GM11168 (cell line): Measurements from ENCODE around the gene TCF7.

Experiments used
- in situ Hi-C: fragments of 300-500 bp; cut with MboI; formaldehyde crosslinking; loops from one replicate; pipeline ENCODE4 v1.12.0; 2022; ENCODE audit warnings: low sequenced_read_pairs; ENCODE audit not compliant: unreplicated experiment

The TCF7 gene

DNA sequence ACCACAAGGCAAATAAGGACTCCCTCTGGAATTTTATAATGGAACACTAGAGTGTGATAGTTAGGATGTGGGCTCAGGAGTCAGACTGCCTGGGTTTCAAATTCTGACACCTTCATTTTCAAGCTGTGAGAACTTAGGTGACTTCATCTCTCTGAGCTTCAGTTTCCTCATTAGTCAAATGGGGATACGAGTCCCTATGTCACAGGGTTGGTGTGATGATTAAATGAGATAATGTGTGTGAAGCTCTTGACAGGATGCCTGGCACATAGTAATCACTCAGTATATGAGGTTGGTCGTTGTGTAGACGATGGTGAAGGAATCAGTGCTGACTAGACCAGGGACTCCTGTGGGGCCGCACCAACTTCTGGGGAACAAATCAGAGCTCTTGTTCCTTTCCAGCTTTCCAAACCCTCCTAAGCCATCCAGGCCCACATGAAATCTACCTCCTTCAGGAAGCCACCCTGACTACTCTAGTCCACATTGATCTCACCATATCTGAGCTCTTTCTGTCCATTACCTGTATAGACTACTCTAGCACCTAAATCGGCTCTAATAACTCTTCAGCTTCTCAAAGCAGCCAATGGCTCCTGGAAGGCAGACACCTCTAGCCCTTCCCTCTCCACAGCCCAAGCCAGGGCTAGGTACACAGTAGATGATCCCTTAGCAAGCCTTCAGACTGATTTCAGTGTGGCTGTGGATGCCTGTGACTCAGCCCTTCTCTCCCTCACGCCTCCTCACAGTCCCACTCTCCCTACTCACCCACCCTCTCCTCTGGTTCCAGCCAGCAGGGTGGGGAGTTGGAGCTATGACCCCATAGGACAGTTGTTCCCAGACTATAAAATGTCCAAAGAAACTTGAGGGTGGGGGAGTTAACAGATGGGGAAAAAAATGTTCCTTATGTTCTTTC lies 2.5 kb upstream of the TCF7 start:
- in situ Hi-C loops = no loop called here

DNA sequence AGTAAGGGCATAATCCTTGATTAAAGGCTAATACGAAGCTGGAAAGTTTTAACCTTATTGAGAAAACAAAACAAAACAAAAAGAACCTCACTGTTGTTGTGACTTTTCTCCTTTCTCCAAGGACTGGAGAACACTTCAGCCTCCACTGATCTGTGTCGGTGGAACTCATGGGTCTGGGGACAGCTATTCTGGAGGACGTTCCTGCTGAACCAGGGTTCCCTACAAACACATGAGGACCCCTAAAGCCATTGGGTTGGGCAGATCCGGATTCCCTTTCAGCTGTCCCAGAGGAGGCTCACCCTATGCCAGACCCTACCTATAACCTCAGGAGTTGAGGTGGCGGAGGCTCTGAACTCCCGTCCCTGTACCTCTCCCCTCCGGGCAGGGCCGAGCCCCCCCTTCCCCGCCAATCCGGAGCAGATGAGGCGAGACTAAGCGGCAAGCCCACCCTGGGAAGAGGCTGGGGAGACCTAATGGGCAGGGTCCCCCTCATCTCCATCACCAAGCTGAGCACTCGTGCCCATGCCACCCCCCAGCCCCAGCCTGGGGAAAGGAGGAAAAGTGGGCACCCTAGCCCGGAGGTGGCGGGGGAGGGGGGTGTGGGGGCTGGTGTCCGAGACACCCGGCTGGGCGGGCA lies 1.6 kb upstream of the TCF7 start:
- in situ Hi-C loops = no loop called here

DNA sequence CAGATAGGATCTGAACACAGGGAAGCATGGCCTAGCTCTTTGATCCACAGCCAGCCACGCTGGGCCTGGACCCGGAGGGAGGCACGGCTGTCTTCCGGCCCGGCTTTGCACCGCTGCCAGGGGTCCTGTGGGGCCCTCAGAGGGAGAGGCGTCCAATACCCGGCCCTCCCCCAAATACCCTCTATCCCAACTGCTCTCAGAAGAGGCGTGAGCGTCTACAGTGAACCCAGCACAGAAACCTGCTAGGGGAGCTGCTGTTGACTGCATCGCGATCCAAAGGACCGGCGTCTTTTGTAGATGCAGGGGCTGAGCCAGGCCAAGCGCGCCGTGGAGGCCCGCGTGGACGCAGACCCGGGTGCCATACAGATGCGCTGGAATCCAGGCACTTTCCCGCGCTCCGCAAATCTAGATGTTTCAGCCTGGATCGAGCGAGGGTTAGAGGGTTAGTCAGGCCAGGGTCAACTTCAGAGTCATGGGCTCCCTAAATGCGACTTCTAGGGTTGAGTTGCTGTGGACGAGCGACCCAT lies 1.1 kb upstream of the TCF7 start:
- in situ Hi-C loops = no loop called here

DNA sequence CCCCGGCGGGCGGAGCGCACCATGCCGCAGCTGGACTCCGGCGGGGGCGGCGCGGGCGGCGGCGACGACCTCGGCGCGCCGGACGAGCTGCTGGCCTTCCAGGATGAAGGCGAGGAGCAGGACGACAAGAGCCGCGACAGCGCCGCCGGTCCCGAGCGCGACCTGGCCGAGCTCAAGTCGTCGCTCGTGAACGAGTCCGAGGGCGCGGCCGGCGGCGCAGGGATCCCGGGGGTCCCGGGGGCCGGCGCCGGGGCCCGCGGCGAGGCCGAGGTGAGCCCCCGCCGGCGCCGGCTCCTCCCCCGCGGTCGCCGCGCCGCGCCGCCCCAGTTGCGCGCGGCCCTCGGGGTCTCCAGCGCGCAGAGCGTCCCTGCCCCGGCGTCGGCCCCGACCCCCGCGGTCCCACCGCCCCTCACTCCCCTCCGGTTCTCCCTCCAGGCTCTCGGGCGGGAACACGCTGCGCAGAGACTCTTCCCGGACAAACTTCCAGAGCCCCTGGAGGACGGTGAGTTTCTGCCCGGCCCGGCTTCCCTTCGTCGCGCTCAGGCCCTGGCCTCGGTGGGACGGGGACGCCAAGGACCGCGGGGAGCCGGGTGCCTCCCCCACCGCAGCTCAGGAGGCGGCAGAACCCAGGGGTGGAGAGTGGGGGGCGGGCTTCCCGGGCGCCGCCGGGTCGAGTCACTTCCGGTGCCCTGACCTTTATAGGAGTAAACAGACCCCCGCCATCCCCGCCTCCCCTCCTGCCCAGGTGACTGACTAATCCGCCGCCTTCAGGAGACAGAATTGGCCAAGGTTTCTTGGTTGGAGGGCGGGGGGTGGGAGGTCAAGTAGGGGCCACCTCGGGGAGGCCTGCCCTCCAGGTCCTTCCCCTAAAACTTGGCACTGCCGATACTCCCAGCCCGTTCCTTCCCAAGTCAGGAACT lies 665 bp downstream of the TCF7 start:
- in situ Hi-C loops = no loop called here

DNA sequence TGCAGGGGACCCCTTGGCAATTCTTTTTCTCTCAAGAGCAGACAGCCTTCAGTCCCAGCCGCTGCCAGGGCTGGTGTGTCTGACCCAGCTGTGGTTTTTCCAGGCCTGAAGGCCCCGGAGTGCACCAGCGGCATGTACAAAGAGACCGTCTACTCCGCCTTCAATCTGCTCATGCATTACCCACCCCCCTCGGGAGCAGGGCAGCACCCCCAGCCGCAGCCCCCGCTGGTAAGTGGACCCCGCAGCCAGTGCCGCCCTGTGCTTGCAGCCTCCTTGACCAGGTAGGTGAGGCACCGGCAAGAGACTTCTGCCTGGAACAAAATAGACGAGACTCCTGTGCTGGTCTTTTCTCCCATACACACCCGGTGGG lies 1.3 kb downstream of the TCF7 start:
- in situ Hi-C loops = no loop called here

DNA sequence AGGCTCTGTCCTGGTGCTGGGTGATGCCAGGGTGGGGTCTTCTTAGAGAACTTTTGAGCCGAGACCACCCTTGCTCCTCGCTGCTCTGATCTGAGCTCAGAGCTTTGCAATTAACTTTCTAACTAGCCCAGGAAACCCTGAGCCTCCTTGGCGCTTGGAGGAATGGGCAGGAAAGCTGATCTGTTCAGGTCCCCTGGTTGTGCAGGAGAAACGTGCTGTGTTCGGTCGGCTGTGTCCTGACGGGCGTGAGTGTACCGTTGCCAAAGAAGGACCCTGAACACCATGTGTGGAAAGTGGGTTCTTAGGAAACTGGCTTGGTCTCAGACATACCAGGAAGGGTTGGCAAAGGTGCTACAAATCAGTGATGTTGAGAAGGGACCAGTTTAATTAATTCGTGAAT lies 1.8 kb downstream of the TCF7 start:
- in situ Hi-C loops = no loop called here

DNA sequence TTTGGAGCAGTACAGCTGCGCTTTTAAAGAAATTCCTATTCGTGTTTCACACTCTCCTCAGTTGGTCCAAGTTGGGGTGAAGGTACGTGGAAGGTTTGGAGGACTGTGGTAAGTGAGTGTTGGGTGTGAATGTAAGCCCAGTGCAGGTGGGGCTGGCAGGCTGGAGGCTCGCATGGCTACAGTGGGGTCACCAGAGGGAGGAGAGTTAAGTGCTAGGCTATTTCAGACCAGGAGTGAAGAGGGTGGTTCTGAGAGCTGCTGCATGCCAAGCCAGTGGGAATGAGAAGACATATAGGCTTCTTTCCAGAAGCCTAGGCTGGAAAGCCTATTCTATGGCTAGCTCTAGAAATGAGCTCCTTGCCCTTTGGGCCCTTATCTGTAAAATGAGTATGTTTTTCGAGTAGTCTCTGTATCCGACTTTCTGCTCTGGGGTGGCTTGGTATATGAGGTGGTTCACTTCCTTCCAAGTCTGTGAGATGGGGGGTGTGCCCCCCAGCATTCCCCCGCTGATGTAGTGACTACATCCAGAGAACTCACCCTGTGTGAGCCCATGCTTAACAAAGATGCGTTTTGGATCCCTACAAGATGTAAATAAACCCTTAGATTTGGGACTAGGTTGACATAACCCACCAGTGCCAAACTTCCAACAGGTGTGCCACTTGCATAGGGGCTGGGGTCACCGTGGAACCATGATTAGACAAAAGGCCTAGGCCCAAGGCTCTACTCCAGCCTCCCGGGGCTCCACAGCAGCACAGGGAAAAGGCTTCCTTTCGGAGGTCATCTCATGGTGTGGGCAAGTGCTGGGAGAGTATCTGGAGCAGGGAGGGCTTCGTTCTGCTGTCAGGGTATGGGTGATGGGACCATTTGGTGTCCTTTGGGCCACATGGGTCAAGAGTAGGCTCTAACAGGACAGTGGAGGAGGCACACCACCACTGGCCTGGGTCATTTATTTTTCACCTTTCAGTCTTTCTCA lies 2.6 kb downstream of the TCF7 start:
- in situ Hi-C loops = no loop called here

DNA sequence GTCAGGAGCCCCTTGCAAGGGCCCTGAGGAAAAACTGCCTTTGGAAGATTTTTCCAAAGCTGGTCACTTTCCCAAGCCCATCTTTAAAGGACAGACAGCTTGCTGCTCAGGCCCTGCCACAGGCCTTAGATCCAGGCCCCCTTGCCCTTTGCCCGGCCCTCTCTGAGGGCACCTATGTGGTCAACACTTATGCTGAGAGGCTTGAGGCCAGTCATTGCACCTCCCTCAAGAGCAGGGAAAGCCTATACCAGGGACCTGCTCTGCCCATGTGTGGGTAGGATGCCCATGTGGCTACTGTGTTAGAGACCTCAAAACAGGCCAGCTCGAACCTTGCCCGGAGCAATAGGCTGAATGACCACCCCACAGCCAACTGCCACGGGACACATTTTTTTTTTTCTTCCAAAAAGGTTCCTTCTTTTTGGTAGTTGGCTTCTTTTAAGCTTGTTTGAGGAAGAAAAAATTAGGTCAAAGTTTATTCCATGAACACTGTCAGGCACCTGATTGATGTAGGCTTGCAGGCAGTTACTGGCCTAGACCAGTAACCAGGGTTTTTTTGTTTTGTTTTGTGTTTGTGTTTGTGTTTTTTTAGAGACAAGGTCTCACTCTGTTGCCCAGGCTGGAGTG lies 3.8 kb downstream of the TCF7 start:
- in situ Hi-C loops = no loop called here

DNA sequence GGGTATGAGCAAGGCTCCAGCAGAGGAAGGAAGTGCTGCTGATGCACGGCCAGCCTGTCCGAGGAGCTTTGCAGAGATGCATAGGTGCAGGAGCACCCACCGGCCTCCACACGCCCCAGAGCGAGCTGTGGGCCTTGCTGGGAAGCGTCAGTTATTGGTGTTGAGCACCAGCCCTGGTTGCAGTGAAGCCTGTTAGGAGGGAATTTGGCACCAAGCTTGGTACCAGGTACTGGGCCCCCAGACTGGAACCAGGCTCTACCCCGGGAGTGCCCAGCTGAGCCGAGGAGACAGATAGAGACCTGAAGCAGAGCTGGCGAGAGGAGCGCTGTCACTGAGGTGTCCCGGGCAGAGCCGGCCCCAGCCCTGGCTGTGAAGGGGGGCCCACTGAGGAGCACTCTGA lies 5.2 kb downstream of the TCF7 start:
- in situ Hi-C loops = no loop called here

DNA sequence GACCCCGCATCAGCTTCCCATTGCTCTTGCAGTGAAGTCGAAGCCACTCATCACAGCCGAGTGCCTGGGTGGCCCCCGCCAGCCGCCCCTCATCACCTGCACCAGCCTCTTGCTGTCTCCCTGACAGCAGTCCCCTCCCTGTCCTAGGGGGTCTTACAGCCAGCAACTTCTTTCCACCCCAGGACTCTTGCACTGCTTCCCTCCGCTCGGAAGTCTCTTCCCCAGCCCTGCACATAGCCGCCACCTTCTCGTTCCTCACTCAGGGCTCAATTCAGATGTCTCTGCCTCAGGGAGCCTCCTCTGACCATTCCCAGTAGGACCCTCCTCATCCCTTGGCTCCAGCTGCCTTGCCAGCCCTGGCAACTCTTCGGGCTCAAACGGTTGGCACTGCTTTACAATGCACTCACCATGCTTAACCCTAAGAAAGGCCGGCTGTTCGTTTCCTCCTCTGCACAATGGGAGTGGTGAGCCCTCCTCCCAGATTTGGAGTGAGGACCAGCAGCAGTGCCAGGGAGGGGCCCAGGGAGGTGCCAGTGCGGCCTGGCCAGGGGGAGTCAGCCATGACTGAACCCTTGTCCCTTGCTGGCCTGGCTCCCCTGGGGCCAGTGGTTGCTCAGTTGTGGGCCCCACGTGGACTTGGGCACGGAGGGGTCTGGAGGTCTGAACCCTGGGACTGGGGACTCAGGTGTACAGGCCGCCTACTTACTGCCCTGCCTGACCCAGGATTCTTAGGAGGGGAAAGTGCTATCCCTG lies 6.1 kb downstream of the TCF7 start:
- in situ Hi-C loops = no loop called here

DNA sequence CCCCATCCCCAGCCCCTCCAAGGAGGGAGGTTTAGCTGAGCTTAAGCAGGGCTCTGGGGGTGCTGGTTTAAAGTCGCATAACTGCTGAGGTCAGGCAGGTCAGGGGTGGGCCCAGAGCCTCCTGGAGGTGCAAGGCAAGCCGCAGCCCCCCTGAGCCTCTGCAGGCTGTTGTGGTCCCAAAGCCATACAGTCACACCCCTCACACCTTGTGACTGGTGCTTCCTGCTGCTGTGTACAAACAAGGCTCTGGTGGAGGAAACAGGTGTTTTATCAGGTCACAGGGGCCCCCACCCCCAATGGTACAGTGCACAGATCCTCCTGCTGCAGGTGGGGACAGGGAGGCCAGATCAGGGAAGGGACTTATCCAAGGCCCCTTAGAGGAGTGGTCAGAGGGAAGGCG lies 8.0 kb downstream of the TCF7 start:
- in situ Hi-C loops = no loop called here

DNA sequence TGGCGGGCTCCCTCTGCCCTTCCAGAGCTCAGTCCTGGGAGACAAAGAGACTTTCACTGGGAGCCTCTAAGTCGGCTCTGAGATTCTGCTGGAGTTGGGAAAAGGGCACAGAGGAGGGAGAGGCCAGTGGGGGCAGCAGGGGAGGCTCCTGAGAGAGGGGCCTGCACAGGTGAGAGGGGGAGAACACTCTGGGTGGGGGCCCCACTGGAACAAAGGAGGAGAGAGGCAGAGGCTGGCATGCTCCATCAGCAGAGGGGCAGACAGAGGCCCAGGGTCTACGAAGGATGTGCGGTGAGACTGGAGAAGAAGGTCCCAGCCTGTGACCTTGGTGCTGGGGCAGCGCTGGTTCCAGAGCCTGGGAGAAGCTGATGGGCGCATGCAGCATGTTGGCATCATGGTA lies 8.9 kb downstream of the TCF7 start:
- in situ Hi-C loops = no loop called here

DNA sequence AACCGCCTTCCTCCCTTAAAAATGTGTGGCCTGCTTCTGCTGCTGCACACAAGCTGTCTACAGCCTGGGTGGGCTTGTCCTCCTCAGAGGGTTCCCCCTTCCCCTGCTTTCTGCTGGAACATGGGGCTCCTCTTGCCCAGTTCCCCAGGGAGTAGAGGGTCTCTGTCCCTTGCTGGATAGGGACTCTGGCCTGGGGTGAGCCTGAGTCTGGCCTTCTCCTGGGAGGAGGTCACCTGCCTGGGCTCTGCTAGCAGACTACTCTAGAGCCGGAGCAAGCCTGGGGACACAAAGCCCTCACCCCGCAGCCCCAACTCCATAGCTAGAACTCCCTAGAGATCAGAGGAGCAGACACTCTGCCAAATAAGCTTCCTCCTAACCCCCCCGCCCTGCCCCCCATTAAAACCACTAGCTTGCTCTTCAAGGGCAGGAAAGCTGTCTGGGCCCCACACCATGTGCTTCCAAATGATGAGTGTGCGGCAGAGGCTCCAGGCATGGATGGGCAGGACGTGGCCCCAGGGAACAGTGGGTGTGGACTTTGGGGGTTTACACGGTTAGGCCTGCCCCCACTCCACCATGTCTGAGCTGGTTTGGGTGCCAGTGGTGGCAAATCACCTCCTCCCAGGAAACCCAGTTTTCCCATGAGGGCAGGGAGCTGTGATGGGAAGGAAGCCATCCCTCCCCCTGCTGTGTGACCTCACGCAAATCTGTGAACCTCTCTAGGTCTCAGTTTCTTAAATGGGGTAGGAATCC lies 10.0 kb downstream of the TCF7 start:
- in situ Hi-C loops = no loop called here

DNA sequence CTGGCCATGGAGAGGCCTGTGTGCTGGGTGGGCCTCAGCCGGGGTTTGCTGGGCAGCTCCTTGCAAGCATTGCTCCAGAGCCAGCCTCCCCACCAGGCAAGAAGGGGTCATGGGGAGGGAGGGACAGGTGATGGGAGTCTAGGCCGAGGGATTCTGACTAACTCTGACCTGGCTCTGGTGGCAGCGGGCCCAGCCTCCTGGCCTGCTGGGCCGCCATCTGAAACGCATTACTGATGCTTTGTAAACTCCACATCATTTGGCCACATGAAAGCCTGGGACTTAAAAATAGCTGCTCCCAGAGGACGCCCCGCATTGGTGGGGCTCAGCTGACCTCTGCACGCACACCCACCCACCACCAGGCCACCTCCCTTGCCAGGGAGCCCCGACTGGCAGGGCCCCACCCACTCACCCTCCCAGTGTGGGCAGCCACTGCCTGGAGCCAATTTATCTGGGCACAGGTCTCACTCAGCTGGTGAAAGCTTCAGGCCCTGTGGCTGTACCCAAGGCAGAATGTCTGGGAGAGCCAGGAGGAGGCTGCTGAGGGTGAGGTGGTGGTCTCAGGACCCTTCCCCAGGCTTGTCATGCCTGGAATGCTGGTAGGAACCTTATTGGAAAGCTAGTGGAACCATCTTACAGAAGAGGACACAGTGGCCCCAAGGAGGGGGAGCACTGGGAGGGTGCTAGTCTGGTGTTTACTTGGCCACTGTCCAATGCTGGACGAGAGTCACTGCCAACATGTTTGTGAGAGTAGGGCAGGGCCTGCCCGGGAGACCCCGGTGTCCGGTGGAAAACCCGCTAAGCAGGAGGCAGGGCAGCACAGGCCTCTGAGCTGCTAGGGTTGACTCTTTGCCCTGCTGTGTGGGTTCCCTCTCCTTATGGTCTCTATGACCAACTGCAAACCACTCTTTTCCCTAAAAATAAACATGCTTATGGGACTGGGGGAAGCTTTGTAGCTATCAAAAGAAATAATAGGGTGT lies 10.8 kb downstream of the TCF7 start:
- in situ Hi-C loops = no loop called here

DNA sequence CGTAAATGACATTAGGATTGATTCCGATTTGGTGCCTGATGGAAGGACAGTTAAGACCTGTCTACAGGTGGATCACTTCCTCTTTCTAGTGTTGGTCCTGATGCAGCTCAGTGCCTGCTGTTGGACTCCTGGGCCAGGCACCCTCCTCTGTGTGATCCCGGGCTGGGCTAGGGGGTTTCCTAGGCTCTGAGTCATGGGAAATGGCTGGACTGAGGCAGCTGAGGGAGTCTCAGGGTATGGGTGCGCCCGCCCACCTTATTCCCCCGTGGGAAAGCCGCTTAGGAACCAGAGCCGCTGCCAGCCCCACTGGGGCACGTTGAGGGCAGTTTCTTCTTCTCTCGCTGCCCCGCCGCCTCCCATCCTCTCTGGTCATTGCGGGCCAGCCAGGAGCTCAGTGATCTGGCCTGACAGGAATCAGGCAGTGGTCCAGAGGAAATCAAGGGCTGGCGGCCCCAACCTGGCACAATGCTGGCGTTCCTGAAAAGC lies 12.9 kb downstream of the TCF7 start:
- in situ Hi-C loops = no loop called here

DNA sequence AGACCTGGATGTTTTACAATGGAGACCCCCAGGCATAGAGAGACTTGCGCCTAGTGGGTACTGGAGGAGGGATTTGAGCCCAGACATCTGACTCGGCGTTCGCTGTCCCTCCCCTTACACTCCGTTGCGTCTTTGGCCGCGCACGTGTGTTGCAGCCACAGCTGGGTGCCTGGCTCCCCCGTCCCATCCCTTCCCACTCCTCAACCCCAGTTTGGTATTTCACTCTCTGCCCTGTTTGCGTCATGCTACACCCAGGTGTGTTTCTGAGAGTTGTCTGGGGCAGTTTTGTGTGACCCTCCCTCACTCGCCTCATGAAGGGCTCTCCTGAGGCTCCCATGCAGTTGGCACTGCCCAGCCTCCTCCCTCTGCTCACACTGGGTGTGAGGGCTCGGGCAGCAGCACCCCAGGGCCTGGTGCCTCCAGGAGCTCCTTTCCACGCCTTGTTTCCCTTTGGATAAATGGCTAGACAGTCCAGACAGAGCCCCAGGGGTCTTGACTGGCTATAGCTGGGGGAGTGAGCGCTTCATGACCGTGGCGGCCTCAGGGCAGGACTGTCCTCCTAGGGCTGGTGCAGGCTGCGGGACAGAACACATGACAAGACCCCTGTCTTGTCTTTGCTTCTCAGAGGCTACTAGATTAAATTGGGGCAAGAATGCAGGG lies 13.6 kb downstream of the TCF7 start:
- in situ Hi-C loops = no loop called here
